ENCODE data around the gene MON1A.

- TF ChIP-seq POLR2A (IDR thresholded peaks at IDR 0.05; ENCODE audit: low read depth, low read length) (no peak), POLR2AphosphoS5 (IDR thresholded peaks at IDR 0.05; ENCODE audit: low read depth, low read length) (no peak), TAF1 (IDR thresholded peaks at IDR 0.05; ENCODE audit: borderline replicate concordance, low read depth, low read length) (no peak)
Measured at GRCh38 chr3:49911611-49912010, 18.0 kb downstream of the MON1A start.
